AG10803 (cell line): ENCODE data around the gene SART1.

Experiments used
- DNase-seq: peaks from one replicate; pipeline ENCODE4 v3.0.0; 2010; ENCODE audit warnings: low read depth
- H3K4me3 ChIP-seq: 2 replicates; pipeline ENCODE4 v1.5.1; 2011; ENCODE audit warnings: mild to moderate bottlenecking, low read length, control low read depth
- CTCF ChIP-seq: conservative IDR thresholded peaks from 2 replicates; pipeline ENCODE4 v1.5.1; 2011; ENCODE audit warnings: mild to moderate bottlenecking, low read length, control low read depth, inconsistent platforms

The SART1 gene

GRCh38 chr11:65934014-65934413, 27.5 kb upstream of the SART1 start:
- DNase-seq, result no peak
- TF ChIP-seq CTCF, result no peak
- H3K4me3 ChIP-seq, result no peak overlapping the region

- DNase-seq, result no peak
- TF ChIP-seq CTCF, result no peak
- H3K4me3 ChIP-seq, result no peak overlapping the region
Observed at GRCh38 chr11:65937766-65938165, 23.8 kb upstream of the SART1 start.

GRCh38 chr11:65941720-65942310, 19.7 kb upstream of the SART1 start:
- no peak overlapping the region for H3K4me3 ChIP-seq
- no peak for TF ChIP-seq CTCF
- DNase-seq, result no peak

GRCh38 chr11:65942531-65942930, 19.0 kb upstream of the SART1 start:
- TF ChIP-seq CTCF, result no peak
- H3K4me3 ChIP-seq, result no peak overlapping the region
- DNase-seq, result no peak

GRCh38 chr11:65944191-65944590, 17.3 kb upstream of the SART1 start:
- H3K4me3 ChIP-seq, result no peak overlapping the region
- TF ChIP-seq CTCF, result no peak
- no peak for DNase-seq

GRCh38 chr11:65944767-65945166, 16.8 kb upstream of the SART1 start:
- no peak overlapping the region for H3K4me3 ChIP-seq
- no peak for TF ChIP-seq CTCF
- DNase-seq, result no peak

- no peak for DNase-seq
- H3K4me3 ChIP-seq, result no peak within 1 kb of the TSS
- no peak for TF ChIP-seq CTCF
Observed at GRCh38 chr11:65945430-65945911, 16.1 kb upstream of the SART1 start, which contains the start of gene TSGA10IP. TSS of gene TSGA10IP (plus strand) at chr11:65945480. CDS start at chr11:65945676, 196 bp downstream.
